Activated CD8-positive, alpha-beta memory T cell treated with anti-CD3 and anti-CD28 coated beads for 48 hours (primary cell): ENCODE measurements around the gene METTL1.

Experiments used
- DNase-seq, 3 experiments: peaks; one replicate each; pipeline ENCODE4 v3.0.0-alpha.2; 2020; ENCODE audit warnings: low read depth in 2 of 3, low spot score in 2 of 3

METTL1 gene

DNA sequence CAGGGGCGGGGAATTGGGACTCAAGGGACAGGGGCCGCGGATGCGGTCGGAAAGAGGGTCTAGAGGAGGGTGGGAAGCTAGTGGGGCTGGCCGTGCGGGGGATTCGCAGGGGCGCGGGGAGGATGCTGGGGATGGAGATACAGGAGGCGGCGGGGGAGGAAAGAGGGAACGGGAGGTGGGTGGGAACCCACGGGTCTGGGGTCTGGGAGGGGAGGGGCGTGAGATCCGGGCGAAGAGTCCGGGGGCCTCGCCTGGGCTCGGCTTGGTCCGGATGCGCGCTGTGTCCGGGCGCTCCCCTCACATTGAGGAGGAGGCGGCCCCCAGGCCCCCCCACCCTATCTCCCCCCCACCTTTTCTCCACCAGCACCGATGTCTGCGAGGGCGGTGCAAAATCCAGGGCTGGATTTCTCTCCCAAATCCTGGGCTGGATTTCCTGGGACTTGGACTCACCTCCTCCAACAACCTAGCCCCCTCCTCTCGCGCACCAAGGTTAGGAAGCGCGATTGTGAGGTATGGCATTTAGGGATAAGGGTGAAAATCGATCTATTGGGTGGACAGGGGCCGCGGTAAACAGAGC is 33.2 kb downstream of the METTL1 start, which contains the start of gene AGAP2:
Gene AGAP2 (minus strand): TSS at position 82 of the 577 bp plus-strand sequence. CDS start 496 bp downstream, outside the sequence.
- no peak for DNase-seq

DNA sequence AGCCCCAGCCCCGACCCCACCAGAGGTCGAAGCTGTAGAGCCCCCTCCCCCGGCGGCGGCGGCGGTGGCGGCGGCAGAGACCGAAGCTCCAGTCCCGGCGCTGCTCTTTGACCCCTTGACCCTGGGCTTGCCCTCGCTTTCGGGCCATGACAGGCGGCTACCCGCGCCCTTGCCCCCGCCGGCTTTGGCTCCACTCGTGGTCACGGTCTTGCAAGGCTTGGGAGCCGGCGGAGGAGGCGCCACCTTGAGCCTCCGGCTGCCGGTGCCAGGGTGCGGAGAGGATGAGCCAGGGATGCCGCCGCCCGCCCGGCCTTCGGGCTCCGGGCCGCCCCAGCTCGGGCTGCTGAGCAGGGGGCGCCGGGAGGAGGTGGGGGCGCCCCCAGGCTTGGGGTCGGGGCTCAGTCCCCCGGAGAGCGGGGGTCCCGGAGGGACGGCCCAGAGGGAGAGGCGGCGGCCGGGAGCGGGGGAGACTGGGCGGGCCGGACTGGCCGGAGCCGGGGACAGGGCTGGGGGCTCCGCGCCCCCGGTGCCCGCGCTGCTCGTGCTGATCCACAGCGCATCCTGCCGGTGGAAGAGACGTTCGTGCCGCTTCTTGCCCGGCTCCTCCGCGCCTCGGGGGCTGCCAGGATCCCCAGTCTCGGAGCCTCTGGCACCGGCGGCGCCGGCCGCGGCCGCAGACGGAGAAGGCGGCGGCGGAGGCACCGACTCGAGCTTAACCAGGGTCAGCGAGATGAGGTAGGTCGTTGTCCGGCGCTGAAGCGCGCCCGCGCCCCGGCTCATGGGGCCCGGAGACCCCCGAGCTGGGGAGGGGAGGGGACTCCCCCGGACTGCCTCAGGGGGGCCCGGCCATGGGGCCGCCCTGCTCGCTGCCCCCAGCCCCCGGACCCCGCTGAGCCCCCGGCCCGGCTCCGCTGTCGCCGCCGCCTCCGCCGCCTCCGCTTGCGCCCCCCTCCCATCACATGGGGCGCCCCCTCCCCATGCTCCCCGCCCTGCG is 34.1 kb downstream of the METTL1 start:
- DNase-seq = no peak

DNA sequence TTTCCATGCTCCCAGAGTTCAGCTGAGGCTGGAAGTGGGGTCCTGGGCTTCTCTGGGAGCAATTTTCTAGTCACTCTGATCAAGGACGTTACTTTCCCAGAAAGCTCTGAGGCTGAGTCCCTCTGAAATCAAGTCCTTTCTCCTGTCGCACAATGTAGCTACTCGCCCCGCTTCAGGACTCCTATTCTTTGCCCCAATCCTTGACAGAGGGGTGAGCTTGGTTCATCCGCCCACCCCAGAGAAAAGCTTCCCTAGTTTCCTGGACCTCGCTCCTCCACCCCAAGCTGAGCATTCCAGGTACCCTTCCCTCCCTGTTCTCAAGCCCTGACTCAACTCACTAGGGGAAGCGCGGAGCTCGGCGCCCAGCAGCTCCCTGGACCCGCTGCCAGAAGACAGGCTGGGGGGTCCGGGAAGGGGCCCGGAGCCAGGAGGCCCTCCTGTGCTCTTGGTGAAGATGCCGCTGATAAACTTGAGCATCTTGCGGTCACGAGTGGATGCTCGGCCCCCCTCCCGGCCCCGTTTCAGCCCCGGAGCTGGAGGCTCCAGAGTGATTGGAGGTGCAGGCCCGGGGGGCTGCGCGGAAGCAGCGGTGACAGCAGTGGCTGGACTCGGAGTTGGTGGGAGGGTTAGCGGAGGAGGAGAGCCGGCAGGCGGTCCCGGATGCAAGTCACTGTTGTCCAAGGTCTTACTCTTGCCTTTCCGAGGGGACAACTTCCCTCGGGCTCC is 35.0 kb downstream of the METTL1 start:
- DNase-seq = no peak

DNA sequence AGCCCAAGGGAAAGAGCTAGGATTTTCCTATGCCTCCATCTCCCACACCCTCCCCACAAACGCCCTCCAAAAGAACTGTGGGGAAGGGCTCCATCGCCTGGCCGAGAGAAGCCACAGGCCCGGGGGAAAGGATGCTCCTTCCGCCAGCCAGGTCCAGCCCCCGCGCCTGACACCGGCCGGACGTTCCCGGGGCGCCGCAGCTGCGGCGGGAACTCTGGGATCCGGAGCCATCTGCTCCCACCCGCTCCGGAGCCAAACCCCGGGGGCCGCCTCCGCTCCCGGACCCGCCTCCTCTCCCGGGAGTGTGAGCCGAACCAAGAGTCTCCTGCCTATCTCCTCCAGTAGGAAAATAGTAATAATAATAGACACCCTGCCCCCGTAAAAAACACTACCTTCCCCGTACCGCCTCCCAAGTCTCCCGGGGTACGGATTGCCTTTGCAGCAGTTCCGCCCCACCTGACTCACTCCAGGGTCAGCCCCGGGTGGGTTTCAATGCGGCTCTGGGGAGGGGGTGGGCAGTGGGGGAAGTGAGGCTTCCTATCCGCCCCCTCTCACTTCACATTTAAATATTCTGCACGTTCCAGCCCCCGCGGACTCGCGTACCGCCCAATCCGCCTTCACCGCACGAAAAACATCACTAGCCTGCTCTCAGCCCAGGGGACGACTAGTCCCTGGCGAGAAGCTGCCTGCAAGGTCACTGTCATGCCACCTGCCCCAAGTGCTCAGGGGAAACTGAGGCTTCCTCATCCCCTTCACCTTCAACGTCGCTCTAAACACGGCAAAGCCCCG is 35.8 kb downstream of the METTL1 start:
- DNase-seq = no peak

DNA sequence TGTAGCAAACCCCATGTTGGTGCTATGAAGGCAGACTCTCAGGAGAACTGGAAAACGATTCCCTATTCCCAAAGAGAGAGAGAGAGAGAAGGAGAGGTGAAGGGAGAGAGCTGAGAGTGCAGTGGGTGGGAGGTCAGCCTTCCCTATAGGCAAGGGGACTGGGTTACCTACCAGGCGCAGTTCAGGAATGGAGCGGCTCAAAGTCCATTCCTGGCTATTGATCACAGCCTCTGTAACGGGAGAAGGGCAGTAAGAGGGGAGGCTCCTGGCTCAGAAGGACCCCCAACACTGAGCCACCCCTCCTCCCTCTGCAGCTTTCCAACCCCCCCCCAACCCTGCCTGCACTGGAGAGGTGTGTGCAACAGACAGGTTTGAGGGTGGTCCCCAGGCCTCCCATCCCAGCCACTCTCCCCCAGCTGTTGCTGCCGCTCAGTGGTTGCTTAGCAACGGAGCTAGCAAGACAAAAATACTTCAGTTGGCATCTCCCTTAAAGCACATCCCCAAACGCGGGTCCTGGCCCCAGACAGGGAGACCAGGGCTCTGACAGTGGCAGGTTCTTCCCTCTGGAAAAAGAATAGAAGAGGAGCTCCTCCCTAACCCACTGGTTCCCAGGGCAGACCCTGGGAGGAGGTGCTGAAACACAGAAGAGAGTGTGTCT is 36.6 kb downstream of the METTL1 start:
- DNase-seq = no peak

DNA sequence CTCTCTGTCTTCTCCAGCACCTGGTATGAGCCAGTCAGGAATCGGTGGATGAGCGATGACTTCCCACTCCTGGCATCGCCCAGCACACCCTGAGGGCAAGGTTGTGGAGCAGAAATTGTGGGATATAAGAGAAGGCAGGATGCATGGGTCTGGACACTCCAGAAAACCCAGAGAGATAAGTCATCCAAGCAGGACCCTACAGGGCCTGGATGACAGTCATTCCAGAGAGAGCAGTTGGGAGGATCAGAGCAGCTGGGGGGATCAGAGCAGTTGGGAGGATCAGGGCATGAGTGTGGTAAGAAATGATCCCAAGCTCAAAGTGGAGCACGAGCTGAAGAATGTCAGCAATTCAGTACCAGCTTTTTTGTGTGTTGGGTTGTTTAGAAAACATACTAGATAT is 37.3 kb downstream of the METTL1 start:
- no peak for DNase-seq

DNA sequence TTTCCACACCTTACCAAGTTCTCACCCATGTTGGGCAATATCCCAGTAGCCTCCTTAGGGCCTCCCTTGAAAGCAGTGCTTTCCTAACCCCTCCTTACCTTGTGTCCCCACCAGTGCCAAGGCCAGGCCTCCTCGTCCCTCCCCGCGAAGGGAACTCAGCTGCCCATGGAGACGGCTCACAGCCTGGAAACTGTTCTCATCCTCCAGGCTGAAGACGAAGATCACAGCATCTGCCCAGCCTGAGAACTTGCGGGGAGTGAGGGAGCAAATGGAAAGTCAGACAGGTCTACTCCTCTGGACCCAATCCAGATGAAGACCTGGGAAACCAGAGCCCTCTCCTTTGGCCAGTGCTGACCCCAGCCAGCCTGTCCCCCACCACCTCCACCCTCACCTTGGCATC is 38.0 kb downstream of the METTL1 start:
- DNase-seq = no peak

DNA sequence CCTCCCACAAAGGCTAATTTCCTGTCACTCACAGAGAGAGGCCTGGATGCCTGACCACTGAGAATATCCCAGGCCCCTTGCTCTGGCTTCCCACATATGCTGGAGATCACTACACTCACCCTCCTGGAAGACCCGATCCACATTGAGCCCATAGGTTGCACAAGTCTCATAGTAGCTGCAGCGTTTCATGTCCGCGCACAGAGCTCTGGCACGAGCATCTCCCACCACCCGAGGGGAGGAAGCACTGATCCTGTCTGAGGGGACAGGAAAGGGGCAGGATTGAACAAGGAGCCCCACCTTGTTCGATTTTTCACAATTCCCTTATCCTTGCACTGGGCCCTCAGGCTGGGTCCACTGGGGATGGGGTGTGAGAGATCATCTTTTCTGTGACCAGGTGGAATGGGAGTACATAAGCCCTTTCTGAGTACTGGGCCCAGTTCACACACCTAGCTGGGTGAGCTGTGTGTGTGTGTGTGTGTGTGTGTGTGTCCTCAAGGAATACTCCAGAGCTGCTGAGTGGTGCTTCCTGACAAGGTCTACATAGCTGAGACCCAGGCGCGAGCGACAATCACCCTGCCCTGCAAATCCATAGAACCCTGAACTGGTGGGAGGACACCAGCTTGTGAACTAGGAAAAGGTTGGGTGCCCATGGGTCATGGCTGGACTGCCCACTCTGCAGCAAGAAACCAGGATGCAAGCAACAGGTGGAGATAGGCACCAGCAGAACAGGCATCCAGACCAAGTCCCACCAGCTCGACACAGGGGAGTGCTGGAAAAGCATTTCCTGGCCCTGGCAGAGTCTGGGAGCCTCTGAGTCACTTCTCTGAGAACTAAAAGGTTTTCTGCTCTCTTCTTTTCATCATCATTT is 38.9 kb downstream of the METTL1 start:
- DNase-seq = no peak

DNA sequence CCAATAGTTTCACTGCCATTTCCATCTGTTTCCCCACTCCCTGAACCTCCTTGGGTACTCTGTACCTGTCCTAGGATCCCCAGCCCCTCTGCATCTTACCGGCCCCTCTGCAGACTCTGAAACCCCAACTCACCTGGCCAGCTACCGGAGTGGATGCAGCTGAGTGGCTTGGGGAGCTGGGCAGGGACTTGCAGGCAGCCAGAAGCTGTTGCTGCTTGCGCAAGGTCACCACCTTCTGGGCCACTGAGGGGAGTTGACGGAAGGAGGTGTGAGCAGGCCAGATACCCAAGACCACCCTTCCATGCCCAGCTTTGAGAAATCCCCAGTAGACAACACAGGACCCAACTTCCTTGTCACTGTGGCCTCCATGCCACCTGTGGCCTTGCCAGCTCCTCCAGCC is 39.6 kb downstream of the METTL1 start:
- DNase-seq = no peak

DNA sequence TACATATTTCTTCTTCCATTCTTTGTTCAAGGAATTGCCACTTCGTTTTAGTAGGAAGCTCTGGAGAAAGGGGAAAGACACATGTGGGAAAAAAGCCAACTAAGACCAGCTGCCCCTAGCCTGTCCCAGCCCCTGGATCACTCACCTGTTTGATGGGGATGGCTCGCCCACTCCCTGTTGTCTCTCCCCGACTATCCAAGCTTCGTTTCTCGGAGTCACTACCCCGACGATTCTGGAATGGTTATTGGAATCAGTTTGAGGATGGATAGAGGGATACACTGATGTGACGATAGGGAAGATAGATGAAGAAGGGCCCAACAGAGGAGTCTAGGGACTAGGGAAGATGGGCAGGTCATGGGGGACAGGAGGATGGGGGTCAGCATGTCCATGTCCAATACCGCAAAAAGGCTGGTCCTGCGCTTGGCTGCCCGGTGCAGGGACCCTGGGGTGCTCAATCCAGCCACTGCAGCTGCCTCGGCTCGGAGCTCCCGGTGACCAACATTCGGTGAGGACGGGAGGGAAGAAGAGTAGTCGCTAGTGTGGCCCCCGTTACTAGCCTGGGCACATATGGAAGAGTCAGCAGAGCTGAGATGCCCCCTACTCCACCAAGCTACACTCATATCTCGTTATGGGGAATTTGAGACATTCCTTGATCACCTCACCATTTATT is 40.4 kb downstream of the METTL1 start:
- no peak for DNase-seq

DNA sequence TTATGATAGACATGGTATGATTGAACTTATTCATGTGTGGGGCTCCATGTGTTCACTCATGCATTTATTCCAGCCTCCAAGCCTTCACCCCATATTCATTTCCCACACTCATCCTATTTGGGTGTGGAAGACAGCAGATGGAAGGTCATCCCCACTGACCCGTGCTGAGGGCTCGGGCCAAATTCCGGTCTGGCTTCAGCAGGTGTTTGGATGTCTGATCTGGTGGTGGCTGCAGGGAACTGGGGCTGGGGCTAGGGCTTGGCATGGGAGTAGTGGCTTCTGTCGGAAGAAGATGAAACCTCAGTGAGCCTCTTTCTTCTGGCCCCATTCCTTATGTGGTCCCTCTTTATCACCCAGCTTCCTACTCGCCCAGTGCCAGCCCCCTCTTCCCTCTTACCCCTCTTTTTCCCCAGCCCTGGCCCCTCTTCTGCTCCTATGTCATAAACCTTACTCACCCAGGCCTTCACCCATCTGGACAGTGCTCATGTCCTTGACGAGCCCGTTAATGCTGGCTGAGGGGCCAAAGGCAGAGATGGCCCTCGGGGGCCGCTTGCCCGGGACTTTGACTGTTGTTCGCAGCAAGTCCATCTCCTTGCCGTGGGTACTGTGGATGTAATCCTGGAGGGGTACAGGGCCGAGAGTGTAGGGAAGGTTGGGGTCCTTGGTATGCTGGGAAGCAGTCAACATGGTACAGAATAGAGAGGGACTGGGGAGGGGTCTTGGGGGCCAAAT is 41.4 kb downstream of the METTL1 start:
- DNase-seq = no peak

DNA sequence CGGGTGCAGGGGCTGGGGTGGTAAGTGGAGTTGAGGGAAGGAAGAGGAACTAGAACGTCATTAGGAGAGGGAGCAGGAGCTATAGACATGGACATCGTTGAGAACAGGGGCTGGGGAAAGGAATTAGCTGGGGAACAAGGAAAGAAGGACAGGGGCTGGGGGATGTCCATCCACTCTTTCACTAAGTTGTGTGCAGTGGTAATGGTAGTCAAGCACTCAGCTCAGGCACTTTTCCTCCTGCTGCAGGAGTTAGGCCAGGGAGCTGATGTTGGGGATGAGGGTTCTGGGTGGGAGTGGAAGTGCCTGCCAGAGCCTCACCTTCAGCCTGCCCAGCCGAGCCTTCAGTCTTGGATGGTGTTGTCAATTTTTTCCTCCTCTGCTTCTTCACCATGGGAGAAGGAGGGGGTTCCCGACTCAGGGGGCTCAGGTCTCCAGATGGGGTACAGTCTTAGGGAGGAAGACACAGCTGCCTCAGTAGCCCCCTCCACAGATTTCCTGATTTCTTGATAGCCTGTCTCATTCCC is 42.5 kb downstream of the METTL1 start:
- DNase-seq = no peak

DNA sequence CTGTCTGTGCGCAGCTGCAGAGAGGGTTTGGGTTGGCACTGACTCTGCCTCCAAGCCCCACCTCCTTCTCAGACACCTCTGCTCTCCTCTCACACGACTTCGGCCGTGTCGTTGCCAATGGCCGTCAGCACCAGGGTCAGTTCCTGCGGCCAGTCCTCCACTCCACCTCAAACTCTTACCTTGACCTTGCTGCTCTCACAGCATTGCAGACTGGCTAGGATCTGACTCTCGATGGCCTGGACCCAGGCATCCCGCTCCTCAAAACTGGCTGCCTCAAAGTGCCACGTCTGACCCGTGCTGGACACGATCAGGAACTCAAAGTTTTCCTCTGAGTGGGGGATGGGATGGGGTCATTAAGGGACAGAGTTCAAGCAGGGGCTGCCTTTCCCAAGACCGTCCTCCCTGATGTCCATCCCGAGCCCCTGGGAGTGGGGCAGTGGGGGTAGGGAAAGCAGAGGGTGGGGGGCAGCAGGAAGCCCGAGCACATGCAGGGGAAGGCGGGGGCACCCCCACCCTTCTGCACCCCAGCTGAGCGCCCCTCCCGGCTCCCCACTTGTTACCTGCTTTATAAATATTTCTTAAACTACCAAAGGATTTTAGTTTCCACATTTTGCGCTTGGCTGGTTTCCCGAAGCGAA is 44.0 kb downstream of the METTL1 start:
- DNase-seq = no peak

DNA sequence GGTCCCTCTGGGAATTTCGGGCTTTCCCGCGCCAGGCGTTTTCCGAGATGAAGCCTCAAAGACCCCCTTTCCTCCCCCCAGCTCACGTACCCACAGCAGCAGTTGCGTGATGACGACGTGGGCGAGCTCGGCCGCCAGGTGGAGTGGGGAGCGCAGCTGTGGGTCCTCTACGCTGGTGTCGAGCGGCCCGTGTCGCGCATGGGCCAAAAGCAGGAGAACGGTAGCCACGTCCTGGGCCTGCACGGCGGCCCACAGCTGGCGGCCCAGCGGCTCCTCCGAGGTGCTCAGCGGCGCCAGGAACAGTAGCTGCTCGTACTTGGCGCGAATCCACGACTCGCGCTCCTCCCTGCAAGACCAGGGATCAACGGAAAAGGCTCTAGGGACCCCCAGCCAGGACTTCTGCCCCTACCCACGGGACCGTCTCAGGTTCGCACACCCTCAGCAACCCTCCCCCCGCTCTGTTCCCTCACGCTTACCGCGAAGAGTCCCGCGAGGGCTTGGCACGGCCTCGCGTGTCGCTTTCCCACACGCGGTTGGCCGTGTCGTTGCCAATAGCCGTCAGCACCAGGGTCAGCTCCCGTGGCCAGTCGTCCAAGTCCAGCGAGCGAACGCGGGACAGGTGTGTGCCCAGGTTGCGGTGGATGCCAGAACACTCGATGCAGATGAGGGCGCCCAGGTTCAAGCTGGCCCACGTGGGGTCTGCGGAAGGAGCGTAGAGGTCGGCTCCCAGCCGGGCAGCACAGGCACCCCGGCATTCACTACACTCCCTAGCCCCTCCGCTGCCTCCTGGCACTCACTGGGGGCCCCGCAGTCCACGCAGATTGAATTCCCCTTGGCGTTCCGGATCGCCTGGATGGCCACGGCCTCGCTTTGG is 44.8 kb downstream of the METTL1 start:
- no peak for DNase-seq

DNA sequence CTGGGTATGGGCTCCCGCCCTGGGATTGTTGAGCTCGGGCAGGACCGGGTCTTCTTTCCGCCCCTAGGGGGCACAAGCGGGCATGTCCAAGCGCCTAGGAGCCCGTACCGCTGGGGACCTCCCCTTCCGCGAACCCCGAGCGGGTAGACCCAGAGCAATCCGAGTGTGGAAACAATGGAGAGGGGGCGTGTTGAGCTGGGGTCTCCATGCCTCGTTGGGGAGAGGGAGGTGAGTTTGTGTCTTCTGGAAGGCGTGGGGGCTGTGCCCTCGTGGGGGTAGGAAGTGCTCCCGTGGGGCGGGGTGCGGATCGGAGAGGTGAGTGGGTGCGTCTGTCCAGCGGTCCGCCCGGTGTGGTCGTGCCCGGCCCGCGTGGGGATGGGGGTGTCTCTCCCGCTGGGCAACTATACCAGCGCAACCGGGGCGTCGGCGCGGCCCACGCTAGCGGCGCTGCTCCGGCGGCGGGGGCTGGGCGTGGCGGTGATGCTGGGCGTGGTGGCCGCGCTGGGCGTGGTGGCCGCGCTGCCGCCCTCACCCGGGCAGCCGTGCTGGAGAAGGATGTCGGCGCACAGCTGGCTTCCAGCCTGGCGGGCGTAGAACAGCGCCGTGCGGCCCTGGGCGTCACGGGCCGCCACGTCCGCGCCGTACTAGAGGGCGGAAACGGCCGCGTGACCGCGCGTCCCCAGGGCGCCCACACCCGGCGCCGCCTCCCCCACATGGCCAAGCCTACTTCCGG is 45.6 kb downstream of the METTL1 start:
- no peak for DNase-seq

DNA sequence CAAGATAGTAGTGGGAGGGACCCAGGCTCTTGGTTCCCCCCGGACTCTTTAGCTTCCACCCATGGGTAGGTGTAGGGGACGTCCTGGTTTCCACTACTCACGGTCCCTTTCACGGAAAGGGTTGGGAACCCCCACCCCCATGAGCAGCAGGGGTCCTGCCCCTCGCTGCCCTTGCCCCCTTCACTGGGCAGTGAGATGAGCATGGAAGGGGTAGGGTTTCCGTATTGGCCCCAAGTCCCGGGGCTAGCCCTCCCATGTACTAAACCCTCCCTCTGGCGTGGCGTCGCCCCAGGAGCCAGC is 46.1 kb downstream of the METTL1 start:
- no peak for DNase-seq
